Nasal cavity respiratory epithelium epithelial cell of viscerocranial mucosa (primary cell): ENCODE results near the gene KCNN1. TPM values are rescaled to one million over a fixed set of nuclear protein-coding genes. Genes with fewer than 3 reads are reported as not detected.

Experiments
- total RNA-seq: library from RNA; depleted of rRNA; stranded (reverse); fragments of >200 nt; gene quantifications from 2 replicates; pipeline ENCODE4 v1.2.3, GENCODE V29; 2014

Gene KCNN1
- under 0.01 and 0.14 TPM in 2 replicates for total RNA-seq

DNA sequence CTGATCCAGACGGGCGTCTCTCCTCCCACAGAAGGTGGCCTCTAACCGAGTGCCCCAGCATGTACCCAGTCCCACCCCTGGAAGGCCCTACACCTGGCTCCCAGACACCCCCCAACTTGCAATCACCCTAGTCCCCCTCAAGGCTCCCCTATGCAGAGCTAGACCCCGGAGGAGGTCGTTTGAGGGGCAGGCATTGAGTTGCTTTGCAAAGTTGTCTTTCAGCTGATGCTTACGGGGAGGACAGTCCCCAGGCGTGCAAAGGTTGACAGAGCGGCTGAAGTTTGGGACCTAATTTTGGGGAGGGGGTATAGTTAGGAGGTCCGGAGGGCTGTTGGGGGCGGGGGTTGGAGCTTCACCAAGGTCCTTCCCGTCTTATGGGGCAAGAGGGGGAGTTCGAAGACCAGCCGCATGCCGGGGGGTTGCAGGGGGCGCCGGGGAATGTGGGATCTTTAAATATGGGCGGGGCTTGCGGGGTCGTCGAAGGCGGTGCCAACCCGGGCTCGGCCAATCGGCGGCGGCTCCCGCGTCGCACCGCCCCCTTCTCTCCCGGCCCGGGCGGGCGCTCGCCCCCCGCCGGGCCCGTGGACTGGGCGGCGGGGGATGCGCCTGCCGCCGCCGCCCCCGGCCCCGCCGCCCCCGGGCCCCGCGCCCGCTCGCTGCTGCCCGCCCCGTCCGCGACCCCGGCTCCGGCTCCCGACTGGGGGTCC lies at the start of gene KCNN1:
KCNN1 (plus strand) TSS at position 558 of the 707 bp plus-strand sequence. CDS start 6,782 bp downstream, outside the sequence.

DNA sequence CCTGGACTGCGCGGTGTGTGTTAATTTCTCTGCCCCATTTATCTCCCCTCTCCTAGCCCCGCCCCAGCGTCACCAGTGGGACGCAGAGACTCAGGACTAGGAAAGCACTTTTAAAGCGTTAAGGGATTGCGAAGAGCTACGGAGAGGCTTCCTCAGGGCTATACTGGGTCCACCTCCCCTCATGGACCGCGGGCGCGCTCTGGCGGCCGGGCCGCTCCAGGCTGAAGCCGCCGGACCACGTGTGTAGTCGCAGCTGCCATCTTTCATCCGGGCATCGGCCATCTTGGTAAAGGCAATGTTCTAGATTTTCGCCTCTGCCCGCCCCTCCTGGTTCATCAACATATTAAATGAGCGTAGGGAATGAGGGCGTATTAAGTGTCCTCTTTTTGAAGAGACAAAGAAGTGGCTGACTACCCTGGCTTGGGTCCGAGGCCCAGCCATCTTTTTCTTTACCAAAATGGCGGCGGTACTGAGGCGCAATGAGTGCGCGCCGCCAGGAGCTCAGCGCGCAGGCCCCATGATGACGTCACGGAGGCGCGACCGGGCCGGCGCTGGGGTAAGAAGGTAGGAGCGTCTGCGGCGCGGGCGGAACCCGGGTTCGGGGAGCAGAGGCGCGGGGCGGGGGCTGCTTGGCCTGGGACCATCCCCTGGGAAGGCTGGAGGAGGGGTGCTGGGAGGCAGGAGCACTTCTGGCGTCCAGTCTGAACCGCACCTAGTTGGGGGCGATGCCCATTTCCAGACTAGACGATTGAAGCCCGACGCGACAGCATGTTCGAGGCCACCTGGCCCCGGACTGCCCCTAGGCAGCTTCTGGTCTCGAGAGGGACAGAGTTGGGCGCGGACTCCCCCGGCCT lies 34.2 kb upstream of the KCNN1 start, which contains the start of gene CCDC124:
CCDC124 (plus strand) TSS at position 531 of the 854 bp plus-strand sequence. CDS start 3,406 bp downstream, outside the sequence.

DNA sequence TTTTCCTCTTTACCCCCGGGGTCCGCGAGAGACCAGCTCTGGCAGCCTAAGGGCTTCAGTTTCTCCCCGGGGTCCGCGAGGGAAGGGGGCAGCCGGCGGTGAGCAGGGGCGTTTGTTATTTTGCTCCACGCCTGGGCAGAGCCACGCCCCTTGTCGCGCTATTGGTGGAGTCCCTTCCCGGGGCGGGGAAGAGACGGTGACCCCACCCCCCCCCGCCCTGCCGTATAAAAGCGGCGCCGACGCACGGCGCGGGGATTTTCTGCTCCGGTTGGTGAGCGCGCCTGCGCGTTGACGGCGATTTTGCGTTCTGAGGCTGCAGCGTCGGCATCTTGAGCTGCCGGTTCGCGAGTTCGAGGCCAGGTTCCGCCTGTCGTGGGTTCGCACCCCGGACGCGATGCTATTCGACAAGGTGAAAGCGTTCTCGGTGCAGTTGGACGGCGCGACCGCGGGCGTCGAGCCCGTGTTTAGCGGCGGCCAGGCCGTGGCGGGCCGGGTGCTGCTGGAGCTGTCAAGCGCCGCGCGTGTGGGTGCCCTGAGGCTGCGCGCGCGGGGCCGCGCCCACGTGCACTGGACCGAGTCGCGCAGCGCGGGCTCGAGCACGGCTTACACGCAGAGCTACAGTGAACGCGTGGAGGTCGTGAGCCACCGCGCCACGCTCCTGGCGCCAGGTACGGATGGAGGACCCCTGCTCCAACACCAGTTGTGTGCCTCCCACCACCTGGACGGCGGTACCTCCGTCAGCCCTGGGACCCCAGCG lies 41.2 kb downstream of the KCNN1 start, which contains the start of gene ARRDC2:
ARRDC2 (plus strand) TSS at position 254 of the 757 bp plus-strand sequence; CDS start at position 395, 141 bp downstream.

Other genes starting within 250 kb of the KCNN1 start
- 12.3 and 29.0 TPM in 2 replicates for gene MAP1S, start 247.6 kb upstream of the KCNN1 start, total RNA-seq
- gene FCHO1, start 215.6 kb upstream of the KCNN1 start, total RNA-seq, result 0.68 and 1.00 TPM in 2 replicates
- 9.1 and 12.6 TPM in 2 replicates for gene B3GNT3, start 172.0 kb upstream of the KCNN1 start, total RNA-seq
- 0.21 TPM in 1 of 2 replicates, not detected in the other for gene INSL3, start 145.6 kb upstream of the KCNN1 start, total RNA-seq
- 0.34 and 0.78 TPM in 2 replicates for gene JAK3, start 119.1 kb upstream of the KCNN1 start, total RNA-seq
- 1,014 and 1,206 TPM in 2 replicates for gene RPL18A, start 107.2 kb upstream of the KCNN1 start, total RNA-seq
- under 0.01 and 0.28 TPM in 2 replicates for gene SLC5A5, start 95.2 kb upstream of the KCNN1 start, total RNA-seq
- 64.6 and 91.0 TPM in 2 replicates for gene CCDC124, start 34.1 kb upstream of the KCNN1 start, total RNA-seq
- gene ARRDC2, start 41.1 kb downstream of the KCNN1 start, total RNA-seq, result 6.2 and 8.4 TPM in 2 replicates
- under 0.01 TPM in 1 of 2 replicates, not detected in the other for gene IL12RB1, start 119.8 kb downstream of the KCNN1 start, total RNA-seq
- gene MAST3, start 130.7 kb downstream of the KCNN1 start, total RNA-seq, result 1.7 and 5.1 TPM in 2 replicates
- gene PIK3R2, start 186.1 kb downstream of the KCNN1 start, total RNA-seq, result 8.2 and 46.5 TPM in 2 replicates
- gene IFI30, start 206.7 kb downstream of the KCNN1 start, total RNA-seq, result 28.7 and 36.9 TPM in 2 replicates
- 8.8 and 21.9 TPM in 2 replicates for gene MPV17L2, start 226.1 kb downstream of the KCNN1 start, total RNA-seq
- under 0.01 and 1.4 TPM in 2 replicates for gene RAB3A, start 236.9 kb downstream of the KCNN1 start, total RNA-seq